HG03159 (cell line): ENCODE results near the gene MRPS18A.
"Not testable (repeated sequence)": the region's sequence is repeated elsewhere in the genome, so short reads cannot be mapped to it uniquely, and the experiment has no call there.

ENCODE experiments used
- ATAC-seq: cut with Tn5 transposase; IDR thresholded peaks from one replicate; pipeline ENCODE4 v1.9.1; 2021; ENCODE audit warnings: mild to moderate bottlenecking, moderate library complexity; ENCODE audit not compliant: unreplicated experiment

MRPS18A gene

DNA sequence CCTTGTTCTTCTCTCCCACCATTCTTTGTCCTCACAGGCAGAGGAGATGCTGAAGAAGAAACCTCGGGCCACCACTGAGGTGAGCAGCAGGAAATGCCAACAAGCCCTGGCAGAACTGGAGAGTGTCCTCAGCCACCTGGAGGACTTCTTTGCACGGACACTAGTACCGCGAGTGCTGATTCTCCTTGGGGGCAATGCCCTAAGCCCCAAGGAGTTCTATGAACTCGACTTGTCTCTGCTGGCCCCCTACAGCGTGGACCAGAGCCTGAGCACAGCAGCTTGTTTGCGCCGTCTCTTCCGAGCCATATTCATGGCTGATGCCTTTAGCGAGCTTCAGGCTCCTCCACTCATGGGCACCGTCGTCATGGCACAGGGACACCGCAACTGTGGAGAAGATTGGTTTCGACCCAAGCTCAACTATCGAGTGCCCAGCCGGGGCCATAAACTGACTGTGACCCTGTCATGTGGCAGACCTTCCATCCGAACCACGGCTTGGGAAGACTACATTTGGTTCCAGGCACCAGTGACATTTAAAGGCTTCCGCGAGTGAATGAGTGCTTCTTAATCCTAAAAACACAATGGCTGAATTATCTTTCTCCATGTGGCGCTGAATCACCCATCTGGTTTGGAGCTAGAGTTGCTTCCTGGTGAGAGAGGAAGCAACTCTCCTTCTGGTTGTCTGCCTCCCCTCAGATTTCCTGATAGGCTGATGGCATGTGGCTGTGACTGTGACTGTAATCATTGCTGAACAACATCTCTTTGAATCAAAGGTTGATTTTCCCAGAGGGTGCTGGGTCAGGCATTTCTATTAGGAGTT lies 47.4 kb downstream of the MRPS18A start:
- no peak for ATAC-seq

DNA sequence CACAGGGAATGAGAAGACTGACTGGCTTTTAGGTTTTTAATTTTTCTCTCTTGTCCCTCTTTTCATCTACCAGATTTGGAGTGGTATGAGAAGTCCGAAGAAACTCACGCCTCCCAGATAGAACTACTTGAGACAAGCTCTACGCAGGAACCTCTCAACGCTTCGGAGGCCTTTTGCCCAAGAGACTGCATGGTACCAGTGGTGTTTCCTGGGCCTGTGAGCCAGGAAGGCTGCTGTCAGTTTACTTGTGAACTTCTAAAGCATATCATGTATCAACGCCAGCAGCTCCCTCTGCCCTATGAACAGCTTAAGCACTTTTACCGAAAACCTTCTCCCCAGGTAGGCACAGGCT lies 51.3 kb downstream of the MRPS18A start:
- ATAC-seq: no peak

DNA sequence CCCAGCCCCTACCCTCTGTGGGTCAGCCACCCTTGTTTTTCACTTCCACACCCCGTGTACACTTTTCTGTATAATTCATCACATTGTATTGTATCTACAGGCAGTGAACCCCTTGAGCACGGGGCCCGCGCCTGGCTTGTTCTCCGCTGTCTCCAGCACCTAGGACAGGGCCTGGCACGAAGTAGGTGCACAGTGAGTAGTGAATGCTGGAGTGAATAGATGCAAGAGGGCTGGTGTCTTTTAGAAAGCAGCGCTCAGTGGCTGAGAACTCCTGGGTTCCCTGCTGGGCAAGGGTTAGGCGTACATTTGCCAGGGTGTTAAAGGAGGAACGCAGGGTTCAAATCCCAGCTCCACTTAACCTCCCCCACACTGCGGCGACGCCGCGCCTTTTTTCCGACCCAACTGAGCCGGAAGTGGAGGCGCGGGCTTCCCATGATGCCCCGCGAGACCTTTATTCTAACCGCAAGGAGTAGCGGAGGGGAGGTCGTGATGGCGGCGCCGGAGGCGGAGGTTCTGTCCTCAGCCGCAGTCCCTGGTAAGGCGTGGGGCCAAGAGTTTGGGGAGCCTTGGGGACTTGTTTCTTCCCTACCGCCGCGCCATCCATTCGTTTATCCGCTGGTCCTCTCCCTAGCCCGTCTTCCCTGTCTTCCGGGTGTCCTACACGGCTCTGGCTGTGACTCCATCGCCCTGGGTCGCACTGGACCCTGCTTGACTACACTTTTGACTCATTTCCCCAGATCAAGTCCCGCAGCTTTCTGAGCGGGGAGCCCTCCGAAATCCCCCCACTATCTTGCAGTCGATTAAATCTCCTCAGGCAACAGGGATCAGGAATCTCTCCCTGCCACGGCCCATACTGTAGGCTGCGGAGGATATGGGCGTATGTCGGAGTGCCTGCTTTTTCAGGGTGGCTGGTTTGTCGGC lies 51.9 kb downstream of the MRPS18A start, which contains the start of gene MAD2L1BP:
TSS of gene MAD2L1BP (plus strand) at position 454 of the 921 bp plus-strand sequence. CDS start at position 490, 36 bp downstream.
- ATAC-seq: peak; percentile 76

DNA sequence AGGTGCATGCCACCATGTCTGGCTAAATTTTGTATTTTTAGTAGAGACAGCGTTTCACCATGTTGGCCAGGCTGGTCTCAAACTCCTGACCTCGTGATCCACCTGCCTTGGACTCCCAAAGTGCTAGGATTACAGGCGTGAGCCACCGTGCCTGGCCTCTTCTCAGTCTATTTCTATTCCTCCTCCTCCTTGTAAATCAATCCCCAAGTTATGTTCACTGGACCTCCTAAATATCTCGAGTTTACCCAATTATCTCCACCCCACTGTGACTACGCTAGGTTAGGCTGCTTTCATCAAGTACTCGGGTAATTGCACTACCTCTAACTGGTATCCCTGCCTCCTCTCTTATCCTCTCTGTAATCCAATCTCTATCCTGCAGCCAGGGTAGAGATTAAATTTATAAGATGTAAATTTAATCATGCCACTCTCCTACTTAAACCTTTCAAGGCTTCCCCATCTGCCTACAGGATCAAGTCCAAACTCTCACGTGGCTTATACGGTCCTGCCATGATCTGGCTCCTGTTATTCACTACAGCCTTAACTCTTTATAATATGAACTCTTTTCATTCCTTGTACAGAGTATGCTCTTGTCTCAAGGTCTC lies 52.8 kb downstream of the MRPS18A start:
- no peak for ATAC-seq

DNA sequence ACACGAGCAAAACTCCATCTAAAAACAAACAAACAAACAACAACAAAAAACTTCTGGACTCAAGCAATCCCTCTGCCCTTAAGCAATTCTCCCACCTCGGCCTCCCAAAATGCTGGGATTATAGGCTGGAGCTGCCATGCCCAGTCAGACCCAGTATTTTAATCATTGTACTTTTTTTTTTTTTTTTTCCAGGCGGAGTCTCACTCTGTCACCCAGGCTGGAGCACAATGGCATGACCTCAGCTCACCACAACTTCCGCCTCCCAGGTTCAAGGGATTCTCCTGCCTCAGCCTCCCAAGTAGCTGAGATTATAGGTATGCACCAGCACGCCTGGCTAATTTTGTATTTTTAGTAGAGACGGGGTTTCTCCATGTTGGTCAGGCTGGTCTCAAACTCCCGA lies 54.6 kb downstream of the MRPS18A start:
- not testable (repeated sequence) for ATAC-seq

DNA sequence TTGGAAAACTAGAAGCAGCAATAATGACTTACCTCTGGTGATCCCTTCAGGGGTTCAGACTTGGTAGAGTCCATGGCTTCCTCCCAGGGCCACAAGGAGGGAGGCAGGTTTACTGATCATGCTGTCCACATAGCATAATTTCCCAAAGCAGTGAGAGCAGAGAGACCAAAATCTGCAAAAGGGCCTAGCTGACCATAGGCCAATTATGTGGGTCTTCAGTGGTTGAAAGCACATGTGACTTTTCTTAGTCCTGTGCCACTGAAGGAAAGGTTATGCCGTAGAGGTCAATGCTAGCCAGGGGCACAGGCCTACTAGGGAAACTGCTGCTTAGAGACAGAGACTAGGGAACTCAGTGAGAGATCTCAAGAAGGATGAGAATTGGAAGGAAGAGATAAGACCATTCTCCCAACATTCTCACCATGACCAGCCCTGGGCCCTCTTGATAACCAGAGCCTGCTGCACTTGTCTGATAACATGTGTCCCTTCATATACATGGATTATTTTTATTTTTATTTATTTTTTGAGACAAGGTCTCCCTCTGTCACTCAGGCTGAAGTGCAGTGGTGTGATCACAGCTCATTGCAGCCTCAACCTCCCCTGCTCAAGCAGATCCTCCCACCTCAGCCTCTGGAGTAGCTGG lies 56.5 kb downstream of the MRPS18A start:
- ATAC-seq: no peak

DNA sequence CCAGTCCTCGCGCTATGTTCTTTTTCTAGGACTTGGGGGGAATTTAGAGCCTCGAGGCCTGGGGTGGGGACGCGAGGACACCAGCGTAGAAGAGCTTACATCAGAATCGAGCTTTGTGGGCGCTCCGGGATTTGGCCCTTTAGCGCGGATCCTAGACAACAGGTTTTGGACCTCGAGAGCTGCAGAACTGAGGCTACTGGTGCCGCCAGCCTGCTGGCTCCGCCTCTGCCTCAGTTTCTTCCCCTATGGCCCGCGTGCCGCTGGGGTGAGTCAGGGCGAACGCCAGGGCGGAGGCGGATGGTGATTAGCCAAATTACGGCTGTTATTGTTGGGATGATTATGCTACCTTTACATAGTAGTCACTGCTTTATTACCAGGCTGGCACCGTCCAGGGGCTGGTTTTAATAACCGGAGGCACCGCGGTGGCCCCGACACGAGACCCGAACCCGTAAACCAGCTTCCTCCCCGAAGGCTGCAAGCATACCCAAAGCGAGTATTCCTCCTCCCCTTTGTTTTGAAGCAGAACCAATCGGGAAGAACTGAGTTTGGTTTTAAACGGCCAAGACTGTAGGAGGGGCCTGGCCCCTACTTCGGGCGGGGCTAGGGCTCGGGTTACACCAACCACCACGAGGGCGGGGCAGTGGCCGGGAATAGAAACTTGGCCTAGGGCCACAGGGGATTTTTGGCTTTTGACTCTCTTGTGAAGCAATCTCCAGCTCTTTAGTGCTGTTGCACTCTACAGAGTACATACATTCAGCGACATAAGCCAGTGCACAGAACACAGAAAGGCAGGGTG lies 57.9 kb downstream of the MRPS18A start:
- ATAC-seq: peak; percentile 74

DNA sequence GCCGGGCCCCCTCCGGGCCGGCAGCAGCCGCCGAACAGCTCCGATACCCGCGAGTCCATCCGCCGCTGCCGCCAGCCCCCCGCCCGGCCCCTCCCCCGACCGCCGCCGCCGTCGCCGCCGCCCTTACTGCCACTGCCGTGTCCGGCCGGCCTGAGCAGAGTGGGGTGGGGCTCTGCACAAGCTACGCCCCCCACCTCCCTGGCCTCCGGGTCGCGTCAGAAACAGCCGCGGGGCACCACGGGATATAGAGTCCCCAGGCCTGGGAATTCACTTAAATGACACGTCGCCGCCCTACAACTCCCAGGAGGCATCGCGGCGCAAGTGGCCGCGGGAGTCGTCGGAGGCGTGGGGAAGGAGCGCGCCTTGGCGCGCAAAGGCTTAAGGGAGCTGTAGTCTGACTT lies 58.5 kb downstream of the MRPS18A start, which contains the start of gene GTPBP2:
TSS of gene GTPBP2 (minus strand) at position 161 of the 401 bp plus-strand sequence. CDS start at position 59, 102 bp downstream.
- ATAC-seq: peak; percentile 72

DNA sequence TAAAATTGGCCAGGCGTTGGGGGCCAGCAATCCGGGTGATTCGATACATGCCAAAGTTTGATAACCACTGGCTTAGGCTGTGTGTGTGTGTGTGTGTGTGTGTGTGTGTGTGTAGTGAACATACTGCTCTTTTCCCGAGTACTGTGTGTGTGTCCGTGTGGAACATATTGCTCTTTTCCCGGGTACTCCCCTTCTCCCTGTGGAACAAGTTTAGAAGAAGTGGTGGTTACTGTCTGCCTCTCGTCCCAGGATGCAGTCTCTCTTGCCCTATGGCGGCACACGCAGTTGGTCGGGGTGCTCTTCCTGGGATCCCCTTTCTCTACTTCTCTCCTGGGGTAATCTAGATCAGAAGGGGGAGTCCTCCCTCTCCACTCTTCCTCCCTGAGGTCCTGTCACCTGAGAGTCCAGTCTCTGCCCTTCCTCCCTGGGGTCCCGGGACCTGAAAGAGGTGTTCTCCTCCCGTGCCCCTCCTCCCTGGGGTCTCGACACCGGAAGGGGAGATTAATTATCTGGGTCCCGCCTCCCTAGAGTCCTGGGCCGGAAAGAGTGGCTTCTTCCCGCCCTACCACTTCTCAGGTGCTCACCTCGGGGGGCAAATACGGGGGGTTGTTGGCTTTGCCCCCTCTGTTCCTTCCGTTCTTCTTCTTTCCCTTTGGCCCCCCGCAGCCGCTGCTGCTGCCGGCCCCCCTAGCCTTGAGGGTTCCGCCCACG lies 59.0 kb downstream of the MRPS18A start:
- ATAC-seq: no peak

DNA sequence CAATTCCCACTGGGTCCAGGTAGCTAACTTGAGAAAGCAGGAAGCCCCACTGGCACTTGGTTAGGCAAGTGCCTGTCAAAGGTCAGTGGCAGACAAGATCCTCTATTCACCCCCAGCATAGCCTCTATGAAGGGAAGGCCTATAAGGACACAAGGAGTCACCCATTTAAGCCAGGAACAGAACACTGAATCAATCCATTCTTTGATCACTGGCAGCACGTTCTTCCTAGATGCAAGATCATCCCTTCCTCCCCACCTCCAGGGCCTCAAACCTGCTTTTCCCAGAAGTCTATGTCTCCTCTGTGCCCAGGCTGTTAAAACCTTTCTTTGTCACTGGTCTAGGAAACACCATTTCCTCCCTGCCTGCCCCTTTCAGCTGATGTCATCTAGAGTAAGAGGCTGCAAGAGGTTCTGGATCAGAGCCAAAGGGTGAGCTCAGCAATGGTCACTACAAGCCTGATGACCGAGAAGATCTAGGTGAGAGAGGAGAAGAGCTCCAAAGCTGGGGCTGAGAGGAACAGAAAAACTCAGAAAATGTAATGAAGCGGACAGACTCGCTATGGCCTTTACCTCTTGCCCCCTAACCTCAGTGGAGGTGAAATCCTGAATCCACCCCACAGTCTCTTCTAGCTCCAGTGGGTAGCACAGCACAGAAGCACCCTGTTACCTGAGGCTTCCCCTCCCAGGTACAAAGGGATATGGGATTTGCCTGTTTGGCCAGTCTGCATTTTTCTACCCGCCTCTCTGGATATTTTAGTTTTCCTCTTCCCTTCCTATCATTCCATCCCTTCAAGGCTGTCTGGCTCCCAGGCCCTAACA lies 60.4 kb downstream of the MRPS18A start:
- ATAC-seq: no peak

DNA sequence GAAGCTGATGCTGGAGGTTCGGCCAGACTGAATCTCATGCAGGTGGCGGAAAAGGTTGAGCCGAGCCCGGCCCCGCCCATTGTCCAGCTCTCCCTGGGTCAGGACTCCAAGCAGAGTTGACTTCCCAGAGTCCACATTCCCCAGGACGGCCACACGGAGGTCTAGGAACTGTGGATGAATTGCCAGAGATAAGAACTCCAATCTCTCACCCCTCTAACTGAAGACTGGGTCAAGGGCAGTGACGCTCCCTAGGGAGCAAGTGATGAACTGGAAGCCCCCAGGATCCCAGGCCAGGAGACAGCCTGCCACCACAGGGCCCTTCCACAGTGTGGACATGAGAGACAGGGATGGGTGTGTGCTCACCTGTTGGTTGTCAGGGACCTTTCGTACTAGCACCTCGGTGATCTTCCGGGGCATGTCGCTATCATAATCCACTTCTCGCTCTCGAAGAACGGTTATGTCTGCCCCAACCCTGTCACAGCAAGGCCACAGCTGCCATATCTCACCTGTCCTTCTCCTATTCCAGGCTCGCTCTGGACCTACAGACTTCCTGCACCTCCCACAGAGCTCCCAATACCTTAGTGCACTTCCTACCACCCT lies 62.1 kb downstream of the MRPS18A start:
- ATAC-seq: no peak

DNA sequence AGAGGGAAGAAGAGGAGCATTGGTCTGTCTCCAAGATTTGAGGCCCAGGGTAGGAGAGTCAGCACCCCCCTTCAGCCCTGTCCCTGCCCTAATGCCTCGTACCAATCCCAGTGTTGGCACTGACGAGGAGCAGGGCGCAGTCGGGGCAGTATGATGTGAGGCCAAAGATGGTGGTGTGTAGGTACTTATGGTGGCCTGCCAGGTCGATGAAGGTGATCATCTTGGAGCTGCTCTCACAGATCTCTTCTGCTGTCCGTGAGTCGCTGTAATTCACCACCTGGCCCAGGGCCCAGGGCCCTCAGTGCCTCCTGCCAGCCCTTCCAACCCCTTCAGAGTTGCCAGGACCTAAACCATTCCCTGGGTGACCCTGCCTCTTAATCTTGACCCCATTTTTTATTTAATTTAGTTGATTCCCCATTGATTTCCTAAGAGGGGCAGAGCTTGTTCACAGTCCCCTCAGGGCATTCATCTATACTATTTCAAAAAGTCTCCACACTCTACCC lies 62.8 kb downstream of the MRPS18A start:
- no peak for ATAC-seq

DNA sequence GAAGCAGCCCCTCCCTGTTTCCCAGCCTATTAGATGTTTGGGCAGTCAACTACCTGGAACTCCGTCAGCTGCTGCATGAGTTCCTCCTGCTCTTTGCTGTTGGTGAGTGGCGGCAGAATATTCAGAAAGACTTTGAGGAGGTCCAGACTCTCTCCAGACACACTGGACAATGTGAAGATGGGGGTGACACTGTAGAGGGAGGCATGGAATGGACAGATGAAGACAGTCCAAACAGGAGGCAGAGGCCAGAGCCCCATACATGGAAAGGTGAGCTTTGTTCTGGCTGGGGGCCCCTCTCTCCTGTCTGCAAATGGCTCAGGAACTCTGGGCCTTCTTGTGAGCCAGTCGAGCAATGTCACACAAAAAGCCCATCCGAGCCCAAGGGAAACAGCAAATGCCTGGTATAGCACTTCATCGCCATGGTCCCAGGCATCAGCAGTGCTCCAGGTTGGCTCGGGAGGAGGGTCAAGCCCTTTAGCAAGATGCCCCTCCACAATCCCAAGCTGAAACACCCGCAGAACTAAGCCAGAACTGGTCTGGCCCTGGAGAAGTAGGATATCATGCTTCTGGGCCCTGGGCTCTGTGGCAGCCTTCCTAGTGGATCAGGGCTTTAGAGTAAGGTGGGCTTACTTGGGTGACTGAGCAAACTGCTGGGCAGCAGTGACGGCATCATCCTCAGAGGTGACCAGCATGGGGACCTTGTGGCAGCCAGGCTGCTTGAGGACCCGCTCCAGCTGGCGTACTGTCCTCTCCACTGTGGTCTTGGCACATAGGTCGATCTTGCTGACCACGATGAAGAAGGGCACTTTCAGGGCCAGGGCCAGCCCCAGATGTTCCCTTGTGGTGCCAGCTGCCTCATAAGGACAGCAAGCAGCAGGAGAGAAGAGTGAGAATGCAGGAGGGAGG lies 63.5 kb downstream of the MRPS18A start:
- ATAC-seq: no peak

DNA sequence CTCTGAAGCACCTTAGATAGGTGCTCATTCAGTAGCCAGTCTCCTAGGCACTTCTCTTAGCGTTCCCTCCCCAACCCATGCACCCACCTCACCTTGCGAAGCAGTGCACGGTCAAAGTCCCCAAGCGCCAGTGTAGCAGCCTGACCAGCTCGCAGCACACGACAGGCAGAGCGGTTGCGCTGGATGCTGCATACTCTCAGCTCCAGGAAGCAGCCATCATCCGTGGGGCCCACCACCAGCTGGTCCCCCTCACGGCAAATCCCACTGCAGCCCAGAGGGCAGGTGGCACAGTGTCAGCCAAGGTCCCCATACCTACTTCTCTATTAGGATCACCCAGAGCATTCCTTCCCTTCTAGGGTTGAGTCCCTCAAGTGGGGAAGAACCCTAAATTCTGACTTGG lies 65.0 kb downstream of the MRPS18A start:
- no peak for ATAC-seq

DNA sequence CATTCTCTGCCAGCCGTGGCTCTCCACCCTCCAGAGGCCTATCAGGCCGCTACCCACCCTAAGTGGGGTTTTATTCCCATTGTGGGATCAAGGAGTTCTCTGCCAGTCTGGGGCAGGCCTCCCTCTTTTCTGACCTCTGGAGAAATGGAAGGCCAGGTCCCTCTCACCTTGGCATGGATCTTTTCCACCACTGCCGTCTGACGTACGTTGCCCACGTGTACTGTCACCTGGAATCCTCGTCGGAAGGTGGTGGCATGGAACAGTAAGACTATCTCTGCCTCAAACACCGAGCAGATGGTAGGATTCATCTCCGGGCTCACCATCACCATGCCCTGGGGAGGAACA lies 65.8 kb downstream of the MRPS18A start:
- ATAC-seq: no peak
